ENCODE results near the gene ZNF827.

Gene ZNF827

GRCh38 chr4:145885666-145886065, 53.0 kb downstream of the ZNF827 start:
- DNase-seq: no peak

GRCh38 chr4:145884775-145885174, 53.8 kb downstream of the ZNF827 start:
- no peak for DNase-seq

- no peak for DNase-seq
Measured at GRCh38 chr4:145883101-145883694, 55.4 kb downstream of the ZNF827 start.

GRCh38 chr4:145882604-145883003, 56.0 kb downstream of the ZNF827 start:
- DNase-seq: no peak

GRCh38 chr4:145881989-145882388, 56.6 kb downstream of the ZNF827 start:
- DNase-seq: no peak

- no peak for DNase-seq
Measured at GRCh38 chr4:145881576-145881975, 57.0 kb downstream of the ZNF827 start.

GRCh38 chr4:145880355-145880960, 58.2 kb downstream of the ZNF827 start:
- no peak for DNase-seq

- no peak for DNase-seq
Measured at GRCh38 chr4:145879598-145879997, 59.0 kb downstream of the ZNF827 start.

- no peak for DNase-seq
Measured at GRCh38 chr4:145878501-145879435, 59.9 kb downstream of the ZNF827 start.

GRCh38 chr4:145876531-145877180, 62.0 kb downstream of the ZNF827 start:
- DNase-seq: no peak

GRCh38 chr4:145873901-145874300, 64.7 kb downstream of the ZNF827 start:
- DNase-seq: no peak

- no peak for DNase-seq
Measured at GRCh38 chr4:145871209-145871608, 67.4 kb downstream of the ZNF827 start.

GRCh38 chr4:145870155-145871020, 68.2 kb downstream of the ZNF827 start:
- no peak for DNase-seq

- no peak for DNase-seq
Measured at GRCh38 chr4:145868637-145869409, 69.8 kb downstream of the ZNF827 start.

- no peak for DNase-seq
Measured at GRCh38 chr4:145867406-145867805, 71.2 kb downstream of the ZNF827 start.

GRCh38 chr4:145866991-145867390, 71.6 kb downstream of the ZNF827 start:
- no peak for DNase-seq

GRCh38 chr4:145865274-145865941, 73.2 kb downstream of the ZNF827 start:
- DNase-seq: no peak

- DNase-seq: no peak
Measured at GRCh38 chr4:145863191-145863590, 75.4 kb downstream of the ZNF827 start.

- no peak for DNase-seq
Measured at GRCh38 chr4:145861336-145862318, 77.0 kb downstream of the ZNF827 start.

GRCh38 chr4:145860897-145861296, 77.7 kb downstream of the ZNF827 start:
- DNase-seq: no peak
